Endothelial cell of umbilical vein (primary cell): ENCODE measurements around the gene VKORC1. TPM values are rescaled to one million over a fixed set of nuclear protein-coding genes. Genes with fewer than 3 reads are reported as not detected.

Experiments used
- BruUV-seq: library from RNA; stranded (reverse); fragments of 400-500 nt; replicated peaks from 2 replicates; lab custom pipeline; 2021; lab: Mats Ljungman, UMichigan
- CTCF ChIA-PET: fragments of 300-600, 350-600 bp; sonication (Branson Sonifier 250); formaldehyde crosslinking; loops from one replicate; lab custom pipeline; 2021; ENCODE audit warnings: antibody characterized with exemption, inconsistent platforms; lab: Charles Lee
- POLR2A ChIA-PET: fragments of 300-600, 350-600 bp; sonication (Branson Sonifier 250); formaldehyde crosslinking; loops from one replicate; lab custom pipeline; 2021; ENCODE audit warnings: antibody characterized with exemption, inconsistent platforms; lab: Charles Lee
- DNase-seq: peaks from one replicate; pipeline ENCODE4 v3.0.0-alpha.2; 2011; ENCODE audit warnings: low read depth, low spot score
- FAIRE-seq: peaks from 2 replicates; lab custom pipeline; 2011; peaks lifted over from hg19 to GRCh38; lab: Jason Lieb, UNC
- H2AFZ ChIP-seq: 2 replicates; pipeline ENCODE4 v1.6.0; 2012; ENCODE audit warnings: low read depth, low read length, control low read depth, inconsistent platforms
- H3K27ac ChIP-seq: 2 replicates; pipeline ENCODE4 v1.5.1; 2011; ENCODE audit warnings: low read depth, mild to moderate bottlenecking, control low read depth, low read length, moderate library complexity; ENCODE audit not compliant: insufficient read depth
- H3K27me3 ChIP-seq, 2 experiments: 2 replicates each; pipeline versions ENCODE4 v1.6.0 to v1.6.1; 2011; ENCODE audit warnings: low read length in 2 of 2, mixed read lengths in 1 of 2; ENCODE audit not compliant: control insufficient read depth in 2 of 2, insufficient read depth in 2 of 2
- H3K36me3 ChIP-seq, 2 experiments: 2 replicates in 1 of 2; 3 replicates in 1 of 2; pipeline ENCODE4 v1.5.1; 2011; ENCODE audit warnings: low read length in 2 of 2, mild to moderate bottlenecking in 1 of 2, moderate library complexity in 1 of 2; ENCODE audit not compliant: control insufficient read depth in 2 of 2, insufficient read depth in 2 of 2; ENCODE audit errors: extremely low read depth in 1 of 2
- H3K4me1 ChIP-seq: 3 replicates; pipeline ENCODE4 v1.5.1; 2011; ENCODE audit warnings: mild to moderate bottlenecking, low read length; ENCODE audit not compliant: control insufficient read depth, insufficient read depth; ENCODE audit errors: extremely low read depth
- H3K4me2 ChIP-seq: 2 replicates; pipeline ENCODE4 v1.6.1; 2011; ENCODE audit warnings: low read length, control low read depth, mixed read lengths; ENCODE audit not compliant: insufficient read depth
- H3K4me3 ChIP-seq, 3 experiments: fragments of 200-600 bp in 1 of 3; sonication (generic), shearing (Covaris generic) in 1 of 3; replicated peaks in 1 of 3; 2 replicates each; pipeline ENCODE4 v1.5.1; 2011 to 2016; ENCODE audit warnings: control low read depth in 3 of 3, low read length in 3 of 3, mild to moderate bottlenecking in 2 of 3, inconsistent platforms in 1 of 3, low read depth in 1 of 3, moderate library complexity in 1 of 3; ENCODE audit not compliant: insufficient read depth in 1 of 3
- H3K79me2 ChIP-seq: 2 replicates; pipeline ENCODE4 v1.6.0; 2012; ENCODE audit warnings: low read length, inconsistent platforms; ENCODE audit not compliant: control insufficient read depth, insufficient read depth
- H3K9ac ChIP-seq: replicated peaks from 2 replicates; pipeline ENCODE3; 2011; ENCODE audit warnings: low read length, control low read depth; ENCODE audit not compliant: insufficient read depth; ENCODE audit errors: extremely low read depth
- H3K9me1 ChIP-seq: replicated peaks from 3 replicates; pipeline ENCODE4 v1.6.0; 2011; ENCODE audit warnings: mild to moderate bottlenecking, low read length; ENCODE audit not compliant: control insufficient read depth, insufficient read depth; ENCODE audit errors: extremely low read depth
- H3K9me3 ChIP-seq: replicated peaks from 2 replicates; pipeline ENCODE4 v1.5.1; 2012; ENCODE audit warnings: low read length, inconsistent platforms; ENCODE audit not compliant: control insufficient read depth, insufficient read depth
- H4K20me1 ChIP-seq: replicated peaks from 2 replicates; pipeline ENCODE3; 2011; ENCODE audit warnings: mild to moderate bottlenecking, low read length; ENCODE audit not compliant: control insufficient read depth, insufficient read depth; ENCODE audit errors: extremely low read depth
- CTCF ChIP-seq, 2 donors: IDR thresholded peaks; 1 replicate in 1 of 2; 2 replicates in 1 of 2; pipeline ENCODE4 v1.5.1; 2011; ENCODE audit warnings: low read length in 2 of 2, mild to moderate bottlenecking in 2 of 2, moderate library complexity in 2 of 2, control low read depth in 1 of 2, inconsistent platforms in 1 of 2, low read depth in 1 of 2; ENCODE audit not compliant: insufficient read depth in 1 of 2; ENCODE audit errors: extremely low read depth in 1 of 2
- EZH2 ChIP-seq: IDR thresholded peaks from 2 replicates; pipeline ENCODE4 v1.6.1; 2012; ENCODE audit warnings: borderline replicate concordance, low read depth, mild to moderate bottlenecking, moderate library complexity, low read length, inconsistent platforms; ENCODE audit not compliant: severe bottlenecking
- FOS ChIP-seq: IDR thresholded peaks from 2 replicates; pipeline ENCODE4 v1.6.1; 2011; ENCODE audit warnings: mild to moderate bottlenecking, low read length, moderate library complexity, borderline replicate concordance; ENCODE audit not compliant: insufficient read depth
- GATA2 ChIP-seq: IDR thresholded peaks from 2 replicates; pipeline ENCODE4 v1.7.0; 2011; ENCODE audit warnings: low read depth, mild to moderate bottlenecking, moderate library complexity, mixed read lengths, low read length; ENCODE audit not compliant: insufficient read length, insufficient read depth
- MAX ChIP-seq: IDR thresholded peaks from 2 replicates; pipeline ENCODE4 v1.6.1; 2011; ENCODE audit not compliant: insufficient read depth, insufficient read length
- MYC ChIP-seq: IDR thresholded peaks from one replicate; pipeline ENCODE4 v1.6.1; 2011; ENCODE audit warnings: mild to moderate bottlenecking, low read depth, low read length
- POLR2A ChIP-seq: IDR thresholded peaks from 2 replicates; pipeline ENCODE4 v1.6.1; 2012; ENCODE audit warnings: low read depth, mild to moderate bottlenecking, control low read depth, low read length
- POLR2AphosphoS5 ChIP-seq: IDR thresholded peaks from 2 replicates; pipeline ENCODE4 v1.6.1; 2012; ENCODE audit warnings: low read depth, mild to moderate bottlenecking, control low read depth, low read length, moderate library complexity; ENCODE audit not compliant: insufficient read depth
- dilution Hi-C: fragments of 300-500 bp; cut with MboI; formaldehyde crosslinking; loops from one replicate; pipeline ENCODE4 v1.15.0; 2019; ENCODE audit warnings: low sequenced_read_pairs; ENCODE audit not compliant: extremely low pct_ligation_motif_present
- intact Hi-C: fragments of 100-400 bp; cut with micrococcal nuclease; formaldehyde crosslinking; loops from one replicate; pipeline ENCODE4 v1.10.0; 2022
- polyA plus RNA-seq, 4 experiments: library from polyadenylated mRNA; depleted of rRNA in 3 of 4; stranded (reverse) in 3 of 4; unstranded in 1 of 4; fragments of >200 nt; gene quantifications; 2 replicates each; pipeline versions ENCODE4 v1.2.1 to v1.2.3, GENCODE V29; 2011 to 2012; ENCODE audit warnings: missing spikeins in 1 of 4
- total RNA-seq: library from RNA; stranded (reverse); gene quantifications from 2 replicates; pipeline ENCODE4 v1.2.3, GENCODE V29; 2021

VKORC1 gene
- total and polyA plus RNA-seq, 2 donors (not counting 3 experiments of a cell fraction or from before 2014, with no cell fraction given) = 93.5 to 586 TPM

- FAIRE-seq = no peak
- intact Hi-C loops (no loop called here), dilution Hi-C loops (no loop called here)
- no peak for DNase-seq
- ChIA-PET POLR2A (no interaction called here), CTCF (interaction anchor here (1.5 kb wide), 1 partner anchor 15 kb away, joined by 7 read pairs; no protein-coding TSS in a partner anchor)
- Histone ChIP-seq H3K4me1 (no peaks in the 10 kb centered on the region), H2AFZ (no peak overlapping the region), H3K79me2 (no peaks in the 10 kb centered on the region), H3K27ac (no peak overlapping the region), H3K4me2 (no peak overlapping the region), H3K9me3 (no peaks in the 10 kb centered on the region), H3K27me3 (no peaks in the 10 kb centered on the region), H3K9ac (no peak overlapping the region), H3K36me3 (peaks cover 0 to 11% of the 10 kb centered on the region in 2 experiments), H3K9me1 (no peaks in the 10 kb centered on the region), H3K4me3 (no peak overlapping the region), H4K20me1 (no peaks in the 10 kb centered on the region)
- TF ChIP-seq FOS (no peak), POLR2A (no peak), EZH2 (no peak), CTCF (IDR thresholded peaks at IDR 0.05; ENCODE audit: extremely low read depth in 1 of 2, insufficient read depth in 1 of 2, low read depth in 1 of 2, low read length in 2 of 2) (no peak), MYC (no peak), GATA2 (no peak)
- BruUV-seq = no TSS peak
Observed at GRCh38 chr16:31127182-31127581, 32.6 kb upstream of the VKORC1 start.

GRCh38 chr16:31125844-31126243, 31.2 kb upstream of the VKORC1 start:
- Histone ChIP-seq H3K27me3 (no peaks in the 10 kb centered on the region), H3K36me3 (peaks cover 0 to 13% of the 10 kb centered on the region in 2 experiments), H4K20me1 (no peaks in the 10 kb centered on the region), H3K4me3 (no peak overlapping the region), H3K9me1 (no peaks in the 10 kb centered on the region), H2AFZ (no peak overlapping the region), H3K9ac (no peak overlapping the region), H3K4me2 (no peak overlapping the region), H3K79me2 (no peaks in the 10 kb centered on the region), H3K4me1 (no peaks in the 10 kb centered on the region), H3K9me3 (no peaks in the 10 kb centered on the region), H3K27ac (no peak overlapping the region)
- ChIA-PET POLR2A (no interaction called here), CTCF (interaction anchor here (1.5 kb wide), 1 partner anchor 16 kb away, joined by 7 read pairs; no protein-coding TSS in a partner anchor)
- no peak for TF ChIP-seq EZH2
- no peak for TF ChIP-seq POLR2AphosphoS5
- no peak for TF ChIP-seq GATA2
- TF ChIP-seq POLR2A = no peak
- no peak for TF ChIP-seq MYC
- no peak for TF ChIP-seq MAX
- dilution Hi-C loops = no loop called here
- intact Hi-C loops = no loop called here
- DNase-seq (no peak), FAIRE-seq (no peak)
- no TSS peak for BruUV-seq
